CD1c-positive myeloid dendritic cell (primary cell): ENCODE results near the gene GNGT1.
"Not testable (repeated sequence)": the region's sequence is repeated elsewhere in the genome, so short reads cannot be mapped to it uniquely, and the experiment has no call there.

Experiments used
- DNase-seq: peaks from one replicate; pipeline ENCODE4 v3.0.0-alpha.2; 2016; ENCODE audit errors: extremely low spot score

Gene GNGT1

GRCh38 chr7:93902777-93903423 is 3.5 kb upstream of the GNGT1 start:
- peak; percentile 37 for DNase-seq

GRCh38 chr7:93910076-93910994 is 4.0 kb downstream of the GNGT1 start:
- no peak for DNase-seq

GRCh38 chr7:93911242-93911641 is 4.9 kb downstream of the GNGT1 start:
- DNase-seq, result not testable (repeated sequence)

GRCh38 chr7:93911661-93912060 is 5.3 kb downstream of the GNGT1 start:
- not testable (repeated sequence) for DNase-seq

GRCh38 chr7:93913197-93913596 is 6.8 kb downstream of the GNGT1 start:
- no peak for DNase-seq

GRCh38 chr7:93914581-93915066 is 8.3 kb downstream of the GNGT1 start:
- no peak for DNase-seq

- DNase-seq, result not testable (repeated sequence)
Observed at GRCh38 chr7:93915206-93915842, 9.0 kb downstream of the GNGT1 start.

- not testable (repeated sequence) for DNase-seq
Observed at GRCh38 chr7:93915888-93916287, 9.5 kb downstream of the GNGT1 start.

GRCh38 chr7:93916315-93916714 is 9.9 kb downstream of the GNGT1 start:
- DNase-seq, result not testable (repeated sequence)

GRCh38 chr7:93920496-93921182 is 14.3 kb downstream of the GNGT1 start:
- no peak for DNase-seq

- no peak for DNase-seq
Observed at GRCh38 chr7:93921186-93921585, 14.8 kb downstream of the GNGT1 start.

- DNase-seq, result peak; percentile 23
Observed at GRCh38 chr7:93921607-93922566, 15.5 kb downstream of the GNGT1 start, which contains the start of gene GNG11. Gene GNG11 (plus strand): TSS chr7:93921735. CDS start chr7:93922138, 403 bp downstream.

GRCh38 chr7:93923296-93923695 is 16.9 kb downstream of the GNGT1 start:
- no peak for DNase-seq

- no peak for DNase-seq
Observed at GRCh38 chr7:93923942-93924341, 17.6 kb downstream of the GNGT1 start.

- DNase-seq, result no peak
Observed at GRCh38 chr7:93926800-93927199, 20.4 kb downstream of the GNGT1 start.

- DNase-seq, result no peak
Observed at GRCh38 chr7:93927585-93927984, 21.2 kb downstream of the GNGT1 start.

- DNase-seq, result no peak
Observed at GRCh38 chr7:93931655-93932054, 25.3 kb downstream of the GNGT1 start.

GRCh38 chr7:93933156-93933555 is 26.8 kb downstream of the GNGT1 start:
- DNase-seq, result no peak

GRCh38 chr7:93935102-93935501 is 28.7 kb downstream of the GNGT1 start:
- no peak for DNase-seq

- DNase-seq, result no peak
Observed at GRCh38 chr7:93937818-93938217, 31.5 kb downstream of the GNGT1 start.
